Kidney (tissue), 14 donors: ENCODE results near the gene ITSN2. TPM values are rescaled to one million over a fixed set of nuclear protein-coding genes. Genes with fewer than 3 reads are reported as not detected.

Experiments
- DNase-seq, 5 donors: peaks; one replicate each; pipeline ENCODE4 v3.0.0-alpha.2; 2013 to 2020
- FAIRE-seq: peaks from 2 replicates; lab custom pipeline; 2012; peaks lifted over from hg19 to GRCh38; lab: Jason Lieb, UNC
- H3K27ac ChIP-seq, 2 donors: one replicate each; pipeline ENCODE4 v1.7.0; 2013; ENCODE audit warnings: low read depth in 2 of 2, low read length in 2 of 2, inconsistent platforms in 1 of 2
- H3K27me3 ChIP-seq: one replicate; pipeline ENCODE4 v1.7.1; 2013; ENCODE audit warnings: low read length, inconsistent platforms; ENCODE audit not compliant: control insufficient read depth, insufficient read depth
- H3K36me3 ChIP-seq, 3 donors: one replicate each; pipeline versions ENCODE4 v1.7.0 to v1.7.1; 2013; ENCODE audit warnings: low read length in 3 of 3, control low read depth in 1 of 3, inconsistent platforms in 1 of 3; ENCODE audit not compliant: insufficient read depth in 3 of 3, control insufficient read depth in 2 of 3
- H3K4me1 ChIP-seq, 3 donors: one replicate each; pipeline versions ENCODE4 v1.7.0 to v1.7.1; 2013; ENCODE audit warnings: low read length in 3 of 3, inconsistent platforms in 1 of 3, low read depth in 1 of 3; ENCODE audit not compliant: control insufficient read depth in 2 of 3, insufficient read depth in 2 of 3
- H3K4me3 ChIP-seq, 3 donors: one replicate each; pipeline versions ENCODE4 v1.7.0 to v1.8.1; 2013; ENCODE audit warnings: low read length in 3 of 3, control low read depth in 1 of 3, inconsistent platforms in 1 of 3
- H3K9ac ChIP-seq, 3 donors: one replicate each; pipeline versions ENCODE4 v1.7.0 to v1.7.1; 2013; ENCODE audit warnings: low read length in 3 of 3, control low read depth in 1 of 3, inconsistent platforms in 1 of 3
- H3K9me3 ChIP-seq, 3 donors: one replicate each; pipeline versions ENCODE4 v1.7.0 to v1.7.1; 2013; ENCODE audit warnings: low read length in 3 of 3, control low read depth in 1 of 3, inconsistent platforms in 1 of 3; ENCODE audit not compliant: control insufficient read depth in 2 of 3, insufficient read depth in 1 of 3
- CTCF ChIP-seq: IDR thresholded peaks from 3 replicates; pipeline ENCODE4 v1.5.1; 2012; ENCODE audit warnings: mild to moderate bottlenecking, moderate library complexity, borderline replicate concordance; ENCODE audit not compliant: insufficient read depth; ENCODE audit errors: extremely low read depth
- intact Hi-C: fragments of 100-400 bp; cut with DNase I; formaldehyde crosslinking; loops from one replicate; pipeline ENCODE4 v1.11.1; 2022
- polyA plus RNA-seq: library from polyadenylated mRNA; stranded (reverse); fragments of 350-450 nt; fragmentation: Illumina TruSeq; extraction: RNeasy Lipid Tissue Mini Kit (QIAGEN cat#74804); gene quantifications from one replicate; pipeline ENCODE4 v1.2.3, GENCODE V29; 2014; ENCODE audit warnings: low read depth, low replicate concordance; ENCODE audit not compliant: insufficient read depth
- total RNA-seq: library from RNA; stranded (reverse); fragmentation: NEBNext Ultra II Directional; extraction: Animal tissue kit (Norgen Biotek cat#: 25700); gene quantifications from one replicate; pipeline ENCODE4 v1.2.1, GENCODE V29; 2021
- donor health status: control.
- donor health status: control.
- donor health status: control.
- donor health status: control.
- donor health status: control.
- donor health status: DM: yes; HTN: yes; CAD: no.
- donor health status: Normal renal cell carcinoma (clear cell type).

The ITSN2 gene
- total and polyA plus RNA-seq, 2 donors from 2014 or later, result 20.1 to 72.8 TPM

GRCh38 chr2:24262421-24262970 lies 97.8 kb downstream of the ITSN2 start:
- TF ChIP-seq CTCF, result no peak
- intact Hi-C loops, result no loop called here
- FAIRE-seq, result no peak
- Histone ChIP-seq H3K36me3 (peaks cover 0 to 27% (median 4%) of the 10 kb centered on the region in 3 donors), H3K9me3 (no peaks in the 10 kb centered on the region), H3K4me1 (no peaks in the 10 kb centered on the region), H3K4me3 (no peak overlapping the region), H3K27me3 (no peaks in the 10 kb centered on the region), H3K27ac (no peak overlapping the region), H3K9ac (no peak overlapping the region)
- DNase-seq, result no peak

- no peak for DNase-seq
- Histone ChIP-seq H3K27ac (no peak overlapping the region), H3K9ac (no peak overlapping the region), H3K4me1 (no peaks in the 10 kb centered on the region), H3K36me3 (peaks cover 0 to 27% (median 4%) of the 10 kb centered on the region in 3 donors), H3K4me3 (no peak overlapping the region), H3K27me3 (no peaks in the 10 kb centered on the region), H3K9me3 (no peaks in the 10 kb centered on the region)
- intact Hi-C loops, result no loop called here
- FAIRE-seq, result no peak
- TF ChIP-seq CTCF, result no peak
These were observed 98.9 kb downstream of the ITSN2 start for GRCh38 chr2:24261441-24261840.

GRCh38 chr2:24259316-24259715 lies 101.0 kb downstream of the ITSN2 start:
- Histone ChIP-seq H3K27me3 (no peaks in the 10 kb centered on the region), H3K9me3 (no peaks in the 10 kb centered on the region), H3K4me1 (no peaks in the 10 kb centered on the region), H3K4me3 (no peak overlapping the region), H3K36me3 (peaks cover 0 to 16% (median 4%) of the 10 kb centered on the region in 3 donors), H3K9ac (no peak overlapping the region), H3K27ac (no peak overlapping the region)
- DNase-seq (peak in 1 of 5 donors; percentile 3), FAIRE-seq (no peak)
- TF ChIP-seq CTCF, result no peak
- intact Hi-C loops, result no loop called here

GRCh38 chr2:24258718-24259117 lies 101.6 kb downstream of the ITSN2 start:
- FAIRE-seq (no peak), DNase-seq (no peak)
- H3K27me3 ChIP-seq, result no peaks in the 10 kb centered on the region
- H3K4me3 ChIP-seq, result no peak overlapping the region
- H3K36me3 ChIP-seq, result peaks cover 0 to 13% (median 4%) of the 10 kb centered on the region in 3 donors
- intact Hi-C loops, result no loop called here
- no peaks in the 10 kb centered on the region for H3K9me3 ChIP-seq
- H3K9ac ChIP-seq, result no peak overlapping the region
- no peak for TF ChIP-seq CTCF
- no peak overlapping the region for H3K27ac ChIP-seq
- H3K4me1 ChIP-seq, result no peaks in the 10 kb centered on the region
